HG03060 (cell line): ENCODE measurements around the gene FRAT1.

Source experiments
- ATAC-seq: cut with Tn5 transposase; IDR thresholded peaks from one replicate; pipeline ENCODE4 v1.9.1; 2021; ENCODE audit warnings: low read depth, moderate number of reproducible peaks; ENCODE audit not compliant: unreplicated experiment

Gene FRAT1

GRCh38 chr10:97362310-97363033, 43.4 kb downstream of the FRAT1 start:
- ATAC-seq: no peak

GRCh38 chr10:97363071-97363470, 44.0 kb downstream of the FRAT1 start:
- ATAC-seq: no peak

- ATAC-seq: no peak
Observed at GRCh38 chr10:97365761-97366351, 46.8 kb downstream of the FRAT1 start.

GRCh38 chr10:97366572-97366971, 47.5 kb downstream of the FRAT1 start:
- ATAC-seq: no peak

GRCh38 chr10:97367126-97367649, 48.1 kb downstream of the FRAT1 start:
- no peak for ATAC-seq
